HG03280 (cell line): ENCODE data around the gene MYL12B.
"Not testable (repeated sequence)": the region's sequence is repeated elsewhere in the genome, so short reads cannot be mapped to it uniquely, and the experiment has no call there.

Experiments
- ATAC-seq: cut with Tn5 transposase; IDR thresholded peaks from one replicate; pipeline ENCODE4 v1.9.1; 2021; ENCODE audit warnings: mild to moderate bottlenecking, moderate library complexity; ENCODE audit not compliant: unreplicated experiment

The MYL12B gene

GRCh38 chr18:3260995-3261372 lies 949 bp upstream of the MYL12B start:
- no peak for ATAC-seq

- ATAC-seq = peak; percentile 38
These were observed 550 bp downstream of the MYL12B start for GRCh38 chr18:3262234-3263131.

- ATAC-seq = no peak
These were observed 1.3 kb downstream of the MYL12B start for GRCh38 chr18:3263132-3263700.

GRCh38 chr18:3264362-3264761 lies 2.4 kb downstream of the MYL12B start:
- ATAC-seq = no peak

- ATAC-seq = no peak
These were observed 3.7 kb downstream of the MYL12B start for GRCh38 chr18:3265564-3266033.

GRCh38 chr18:3266062-3266608 lies 4.2 kb downstream of the MYL12B start:
- no peak for ATAC-seq

- no peak for ATAC-seq
These were observed 6.4 kb downstream of the MYL12B start for GRCh38 chr18:3268306-3268705.

- no peak for ATAC-seq
These were observed 7.4 kb downstream of the MYL12B start for GRCh38 chr18:3269241-3269913.

GRCh38 chr18:3269914-3270299 lies 8.0 kb downstream of the MYL12B start:
- no peak for ATAC-seq

- no peak for ATAC-seq
These were observed 11.1 kb downstream of the MYL12B start for GRCh38 chr18:3273042-3273441.

- ATAC-seq = not testable (repeated sequence)
These were observed 15.8 kb downstream of the MYL12B start for GRCh38 chr18:3277643-3278213.

- peak; percentile 70 for ATAC-seq
These were observed 17.6 kb downstream of the MYL12B start for GRCh38 chr18:3279201-3280185.

GRCh38 chr18:3281456-3282400 lies 19.8 kb downstream of the MYL12B start:
- ATAC-seq = peak; percentile 60

- no peak for ATAC-seq
These were observed 21.4 kb downstream of the MYL12B start for GRCh38 chr18:3283253-3283863.

GRCh38 chr18:3283908-3284307 lies 22.0 kb downstream of the MYL12B start:
- no peak for ATAC-seq

- ATAC-seq = no peak
These were observed 22.6 kb downstream of the MYL12B start for GRCh38 chr18:3284501-3284900.

GRCh38 chr18:3286159-3286558 lies 24.2 kb downstream of the MYL12B start:
- ATAC-seq = no peak

GRCh38 chr18:3293196-3293951 lies 31.4 kb downstream of the MYL12B start:
- no peak for ATAC-seq
